ENCODE measurements around the gene HABP4. TPM values are rescaled to one million over a fixed set of nuclear protein-coding genes. Genes with fewer than 3 reads are reported as not detected.

The HABP4 gene
- total and polyA plus RNA-seq, 9 of the 15 experiments (the other 6 are each of a cell fraction or from before 2014, with no cell fraction given): 0.38 to 2.4 (median 1.9) TPM

GRCh38 chr9:96413302-96414221 is 36.4 kb upstream of the HABP4 start (continued):
- TF ChIP-seq, protein P1, sequence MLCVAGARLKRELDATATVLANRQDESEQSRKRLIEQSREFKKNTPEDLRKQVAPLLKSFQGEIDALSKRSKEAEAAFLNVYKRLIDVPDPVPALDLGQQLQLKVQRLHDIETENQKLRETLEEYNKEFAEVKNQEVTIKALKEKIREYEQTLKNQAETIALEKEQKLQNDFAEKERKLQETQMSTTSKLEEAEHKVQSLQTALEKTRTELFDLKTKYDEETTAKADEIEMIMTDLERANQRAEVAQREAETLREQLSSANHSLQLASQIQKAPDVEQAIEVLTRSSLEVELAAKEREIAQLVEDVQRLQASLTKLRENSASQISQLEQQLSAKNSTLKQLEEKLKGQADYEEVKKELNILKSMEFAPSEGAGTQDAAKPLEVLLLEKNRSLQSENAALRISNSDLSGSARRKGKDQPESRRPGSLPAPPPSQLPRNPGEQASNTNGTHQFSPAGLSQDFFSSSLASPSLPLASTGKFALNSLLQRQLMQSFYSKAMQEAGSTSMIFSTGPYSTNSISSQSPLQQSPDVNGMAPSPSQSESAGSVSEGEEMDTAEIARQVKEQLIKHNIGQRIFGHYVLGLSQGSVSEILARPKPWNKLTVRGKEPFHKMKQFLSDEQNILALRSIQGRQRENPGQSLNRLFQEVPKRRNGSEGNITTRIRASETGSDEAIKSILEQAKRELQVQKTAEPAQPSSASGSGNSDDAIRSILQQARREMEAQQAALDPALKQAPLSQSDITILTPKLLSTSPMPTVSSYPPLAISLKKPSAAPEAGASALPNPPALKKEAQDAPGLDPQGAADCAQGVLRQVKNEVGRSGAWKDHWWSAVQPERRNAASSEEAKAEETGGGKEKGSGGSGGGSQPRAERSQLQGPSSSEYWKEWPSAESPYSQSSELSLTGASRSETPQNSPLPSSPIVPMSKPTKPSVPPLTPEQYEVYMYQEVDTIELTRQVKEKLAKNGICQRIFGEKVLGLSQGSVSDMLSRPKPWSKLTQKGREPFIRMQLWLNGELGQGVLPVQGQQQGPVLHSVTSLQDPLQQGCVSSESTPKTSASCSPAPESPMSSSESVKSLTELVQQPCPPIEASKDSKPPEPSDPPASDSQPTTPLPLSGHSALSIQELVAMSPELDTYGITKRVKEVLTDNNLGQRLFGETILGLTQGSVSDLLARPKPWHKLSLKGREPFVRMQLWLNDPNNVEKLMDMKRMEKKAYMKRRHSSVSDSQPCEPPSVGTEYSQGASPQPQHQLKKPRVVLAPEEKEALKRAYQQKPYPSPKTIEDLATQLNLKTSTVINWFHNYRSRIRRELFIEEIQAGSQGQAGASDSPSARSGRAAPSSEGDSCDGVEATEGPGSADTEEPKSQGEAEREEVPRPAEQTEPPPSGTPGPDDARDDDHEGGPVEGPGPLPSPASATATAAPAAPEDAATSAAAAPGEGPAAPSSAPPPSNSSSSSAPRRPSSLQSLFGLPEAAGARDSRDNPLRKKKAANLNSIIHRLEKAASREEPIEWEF (CRISPR knock-in tag; IDR thresholded peaks at IDR 0.05): no peak
- TF ChIP-seq KDM5B (IDR thresholded peaks at IDR 0.05; ENCODE audit: insufficient replicate concordance, low read depth, low read length) (no peak), SMARCC2 (IDR thresholded peaks at IDR 0.05; ENCODE audit: low read depth) (no peak), NR2C2 (CRISPR knock-in tag; IDR thresholded peaks at IDR 0.05) (no peak), NR2C2 (tag; IDR thresholded peaks at IDR 0.05) (no peak), ZNF41 (CRISPR knock-in tag; conservative IDR thresholded peaks at IDR 0.05) (no peak), USF2 (CRISPR knock-in tag; IDR thresholded peaks at IDR 0.05) (no peak), ZNF3 (CRISPR knock-in tag; IDR thresholded peaks at IDR 0.05) (no peak), CBFA2T2 (conservative IDR thresholded peaks at IDR 0.05) (no peak), POLR2AphosphoS2 (IDR thresholded peaks at IDR 0.05; ENCODE audit: low read length) (no peak), THRAP3 (IDR thresholded peaks at IDR 0.05; ENCODE audit: borderline replicate concordance) (no peak), HMGN3 (IDR thresholded peaks at IDR 0.05; ENCODE audit: borderline replicate concordance, extremely low read depth, insufficient read length, low read depth, low read length) (no peak), SIRT6 (IDR thresholded peaks at IDR 0.05; ENCODE audit: low read depth, low read length) (no peak), ZNF695 (CRISPR knock-in tag; IDR thresholded peaks at IDR 0.05) (no peak), ESRRB (CRISPR knock-in tag; IDR thresholded peaks at IDR 0.05; ENCODE audit: borderline replicate concordance) (no peak), AFF4 (CRISPR knock-in tag; IDR thresholded peaks at IDR 0.05) (no peak)
- TF ChIP-seq, protein P2, sequence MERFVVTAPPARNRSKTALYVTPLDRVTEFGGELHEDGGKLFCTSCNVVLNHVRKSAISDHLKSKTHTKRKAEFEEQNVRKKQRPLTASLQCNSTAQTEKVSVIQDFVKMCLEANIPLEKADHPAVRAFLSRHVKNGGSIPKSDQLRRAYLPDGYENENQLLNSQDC (CRISPR knock-in tag; IDR thresholded peaks at IDR 0.05): no peak
